ENCODE measurements around the gene UBQLN3.

The UBQLN3 gene

DNA sequence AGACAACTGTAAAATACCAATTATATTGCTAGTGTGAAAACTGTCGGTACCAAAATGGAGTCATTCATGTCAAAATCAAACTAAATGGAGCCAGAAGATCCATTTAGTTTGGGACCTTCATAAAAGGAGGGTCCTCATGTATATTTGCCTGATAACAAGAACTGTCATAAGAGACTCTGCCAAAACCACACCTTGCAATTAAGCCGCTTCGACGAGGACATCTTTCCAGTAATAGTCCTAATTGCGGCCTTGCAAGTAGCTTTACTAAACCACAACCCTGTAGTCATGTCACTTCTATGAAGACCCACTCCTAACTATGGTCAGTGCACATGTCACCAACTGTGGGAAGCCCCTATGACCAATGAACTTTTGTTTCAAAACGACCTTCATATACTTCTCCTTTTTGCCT is 9.4 kb downstream of the UBQLN3 start:
- H3K4me3 ChIP-seq (ENCODE audit: low read length) = no peak overlapping the region
- H4K20me1 ChIP-seq (ENCODE audit: insufficient read depth, low read length) = no peaks in the 10 kb centered on the region
- no peak overlapping the region for H3K27ac ChIP-seq (ENCODE audit: low read length)
- H2AFZ ChIP-seq (ENCODE audit: low read length) = no peak overlapping the region
- TF ChIP-seq, protein P1, sequence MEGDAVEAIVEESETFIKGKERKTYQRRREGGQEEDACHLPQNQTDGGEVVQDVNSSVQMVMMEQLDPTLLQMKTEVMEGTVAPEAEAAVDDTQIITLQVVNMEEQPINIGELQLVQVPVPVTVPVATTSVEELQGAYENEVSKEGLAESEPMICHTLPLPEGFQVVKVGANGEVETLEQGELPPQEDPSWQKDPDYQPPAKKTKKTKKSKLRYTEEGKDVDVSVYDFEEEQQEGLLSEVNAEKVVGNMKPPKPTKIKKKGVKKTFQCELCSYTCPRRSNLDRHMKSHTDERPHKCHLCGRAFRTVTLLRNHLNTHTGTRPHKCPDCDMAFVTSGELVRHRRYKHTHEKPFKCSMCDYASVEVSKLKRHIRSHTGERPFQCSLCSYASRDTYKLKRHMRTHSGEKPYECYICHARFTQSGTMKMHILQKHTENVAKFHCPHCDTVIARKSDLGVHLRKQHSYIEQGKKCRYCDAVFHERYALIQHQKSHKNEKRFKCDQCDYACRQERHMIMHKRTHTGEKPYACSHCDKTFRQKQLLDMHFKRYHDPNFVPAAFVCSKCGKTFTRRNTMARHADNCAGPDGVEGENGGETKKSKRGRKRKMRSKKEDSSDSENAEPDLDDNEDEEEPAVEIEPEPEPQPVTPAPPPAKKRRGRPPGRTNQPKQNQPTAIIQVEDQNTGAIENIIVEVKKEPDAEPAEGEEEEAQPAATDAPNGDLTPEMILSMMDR (IDR thresholded peaks at IDR 0.05; ENCODE audit: low read length) = no peak
- no peak for TF ChIP-seq EZH2 (optimal IDR thresholded peaks at IDR 0.05; ENCODE audit: low read depth, low read length)
- no peak for TF ChIP-seq EZH2phosphoT487 (IDR thresholded peaks at IDR 0.05; ENCODE audit: low read length)
- H3K9ac ChIP-seq (ENCODE audit: low read length) = no peak overlapping the region
- H3K9me3 ChIP-seq (replicated peaks; ENCODE audit: insufficient read depth, low read length) = no peaks in the 10 kb centered on the region
- H3F3A ChIP-seq (ENCODE audit: insufficient read depth, low read length) = no peaks in the 10 kb centered on the region
- DNase-seq = no peak
- H3K36me3 ChIP-seq (replicated peaks; ENCODE audit: insufficient read depth, low read length) = no peaks in the 10 kb centered on the region
- H3K27me3 ChIP-seq (replicated peaks; ENCODE audit: insufficient read depth, low read length) = no peaks in the 10 kb centered on the region
- H3K79me2 ChIP-seq (ENCODE audit: low read length) = no peaks in the 10 kb centered on the region
- H3K4me1 ChIP-seq (ENCODE audit: low read length) = no peaks in the 10 kb centered on the region
- no peak overlapping the region for H3K4me2 ChIP-seq (ENCODE audit: low read depth, low read length)
- no peaks in the 10 kb centered on the region for H3K9me2 ChIP-seq (replicated peaks; ENCODE audit: insufficient read depth, low read length)

DNA sequence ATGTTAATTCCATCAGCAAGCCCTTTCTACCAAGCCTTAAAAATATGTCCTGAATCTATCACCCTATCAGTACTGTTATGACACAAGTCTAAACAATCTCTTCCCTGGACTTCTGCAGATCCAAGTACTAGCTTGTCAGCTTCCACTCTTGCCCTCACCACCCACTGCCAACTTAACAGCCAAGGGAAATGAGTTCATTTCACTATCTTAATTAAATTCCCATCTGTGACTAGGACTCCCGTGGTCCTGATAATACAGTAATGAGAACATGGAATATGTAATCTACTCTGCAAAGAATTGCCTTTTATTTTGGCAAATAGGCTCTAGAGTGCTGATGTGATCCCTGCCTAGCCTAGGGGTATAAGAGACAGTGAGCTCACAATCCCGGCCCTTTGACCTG is 10.1 kb downstream of the UBQLN3 start:
- H3K9ac ChIP-seq (ENCODE audit: low read length) = no peak overlapping the region
- no peak overlapping the region for H3K4me2 ChIP-seq (ENCODE audit: low read depth, low read length)
- H3K9me3 ChIP-seq (replicated peaks; ENCODE audit: insufficient read depth, low read length) = no peaks in the 10 kb centered on the region
- H3F3A ChIP-seq (ENCODE audit: insufficient read depth, low read length) = no peaks in the 10 kb centered on the region
- H2AFZ ChIP-seq (ENCODE audit: low read length) = no peak overlapping the region
- H3K9me2 ChIP-seq (replicated peaks; ENCODE audit: insufficient read depth, low read length) = no peaks in the 10 kb centered on the region
- no peaks in the 10 kb centered on the region for H3K36me3 ChIP-seq (replicated peaks; ENCODE audit: insufficient read depth, low read length)
- H4K20me1 ChIP-seq (ENCODE audit: insufficient read depth, low read length) = no peaks in the 10 kb centered on the region
- H3K27me3 ChIP-seq (replicated peaks; ENCODE audit: insufficient read depth, low read length) = no peaks in the 10 kb centered on the region
- DNase-seq = no peak
- no peak overlapping the region for H3K4me3 ChIP-seq (ENCODE audit: low read length)
- TF ChIP-seq, protein P1 (IDR thresholded peaks at IDR 0.05; ENCODE audit: low read length) = no peak
- TF ChIP-seq EZH2phosphoT487 (IDR thresholded peaks at IDR 0.05; ENCODE audit: low read length) = no peak
- no peak for TF ChIP-seq EZH2 (optimal IDR thresholded peaks at IDR 0.05; ENCODE audit: low read depth, low read length)
- H3K27ac ChIP-seq (ENCODE audit: low read length) = no peak overlapping the region
- no peaks in the 10 kb centered on the region for H3K4me1 ChIP-seq (ENCODE audit: low read length)
- H3K79me2 ChIP-seq (ENCODE audit: low read length) = no peaks in the 10 kb centered on the region

DNA sequence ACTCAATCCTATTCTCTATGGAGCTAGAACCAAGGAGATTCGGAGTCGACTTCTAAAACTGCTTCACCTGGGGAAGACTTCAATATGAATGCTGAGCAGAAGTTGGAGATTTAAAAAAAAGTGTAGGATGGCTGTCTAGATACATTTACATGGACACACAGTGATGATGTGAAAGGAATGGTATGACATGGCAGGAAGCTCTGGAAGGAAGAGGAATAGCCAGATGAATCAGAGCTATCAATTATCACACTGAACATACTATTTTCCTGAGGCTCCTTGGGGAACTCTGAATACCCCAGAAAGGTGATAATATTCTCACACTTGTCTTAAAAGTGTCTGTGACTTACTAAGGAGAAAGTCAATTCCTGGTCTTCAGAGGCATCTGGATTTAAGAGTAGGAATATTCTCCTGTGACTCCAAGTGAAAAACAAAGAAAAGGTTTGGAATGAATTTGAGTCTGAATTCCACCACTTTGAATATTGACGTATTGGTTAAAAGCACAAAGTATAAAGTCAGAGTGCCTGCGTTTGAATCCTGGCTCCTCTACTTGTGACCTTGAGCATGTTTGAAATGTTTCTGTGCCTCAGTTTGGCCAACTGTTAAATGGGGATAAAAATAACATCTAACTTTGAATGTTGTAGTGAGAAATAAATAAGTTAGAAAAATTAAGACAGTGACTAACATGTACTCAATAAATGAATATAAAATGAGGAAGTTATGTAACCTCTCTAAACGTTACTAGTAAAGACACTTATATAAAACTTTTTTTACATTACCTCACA is 20.0 kb downstream of the UBQLN3 start:
- Histone ChIP-seq H3K36me3 (replicated peaks; ENCODE audit: insufficient read depth, low read length) (no peaks in the 10 kb centered on the region), H3K4me2 (ENCODE audit: low read depth, low read length) (no peak overlapping the region), H4K20me1 (ENCODE audit: insufficient read depth, low read length) (no peaks in the 10 kb centered on the region), H3K79me2 (ENCODE audit: low read length) (no peaks in the 10 kb centered on the region), H2AFZ (ENCODE audit: low read length) (no peak overlapping the region), H3K27me3 (replicated peaks; ENCODE audit: insufficient read depth, low read length) (no peaks in the 10 kb centered on the region), H3K9me3 (replicated peaks; ENCODE audit: insufficient read depth, low read length) (no peaks in the 10 kb centered on the region), H3K4me3 (ENCODE audit: low read length) (no peak overlapping the region), H3K27ac (ENCODE audit: low read length) (no peak overlapping the region), H3K9ac (ENCODE audit: low read length) (no peak overlapping the region), H3K9me2 (replicated peaks; ENCODE audit: insufficient read depth, low read length) (no peaks in the 10 kb centered on the region), H3K4me1 (ENCODE audit: low read length) (no peaks in the 10 kb centered on the region), H3F3A (ENCODE audit: insufficient read depth, low read length) (no peaks in the 10 kb centered on the region)
- no peak for TF ChIP-seq EZH2 (optimal IDR thresholded peaks at IDR 0.05; ENCODE audit: low read depth, low read length)
- TF ChIP-seq, protein P1 (IDR thresholded peaks at IDR 0.05; ENCODE audit: low read length) = no peak
- no peak for TF ChIP-seq EZH2phosphoT487 (IDR thresholded peaks at IDR 0.05; ENCODE audit: low read length)
- DNase-seq = no peak
